GM19372 (cell line): ENCODE data around the gene FGFBP1.

Source experiments
- ATAC-seq: cut with Tn5 transposase; IDR thresholded peaks from one replicate; pipeline ENCODE4 v1.9.1; 2021; ENCODE audit warnings: mild to moderate bottlenecking, low read depth, moderate library complexity; ENCODE audit not compliant: unreplicated experiment

The FGFBP1 gene

DNA sequence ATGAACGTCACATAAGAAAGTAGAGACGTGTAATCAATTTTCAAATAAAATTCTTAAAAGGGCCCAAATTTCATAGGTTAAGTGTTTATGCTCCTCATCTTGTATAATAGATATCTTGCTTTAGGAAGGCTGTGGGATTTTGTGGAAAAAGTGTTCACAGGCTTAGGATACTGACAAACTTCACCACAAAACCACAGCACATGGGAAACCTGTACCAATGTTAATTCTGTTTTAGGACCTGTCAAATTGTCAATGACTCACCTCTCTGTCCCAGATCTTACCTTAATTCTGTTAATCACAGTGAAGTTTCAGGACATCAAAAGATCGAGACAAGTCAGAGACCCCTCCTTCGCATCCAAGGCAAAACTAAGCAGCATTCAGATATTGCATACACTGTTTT is 24.2 kb downstream of the FGFBP1 start:
- ATAC-seq, result no peak

DNA sequence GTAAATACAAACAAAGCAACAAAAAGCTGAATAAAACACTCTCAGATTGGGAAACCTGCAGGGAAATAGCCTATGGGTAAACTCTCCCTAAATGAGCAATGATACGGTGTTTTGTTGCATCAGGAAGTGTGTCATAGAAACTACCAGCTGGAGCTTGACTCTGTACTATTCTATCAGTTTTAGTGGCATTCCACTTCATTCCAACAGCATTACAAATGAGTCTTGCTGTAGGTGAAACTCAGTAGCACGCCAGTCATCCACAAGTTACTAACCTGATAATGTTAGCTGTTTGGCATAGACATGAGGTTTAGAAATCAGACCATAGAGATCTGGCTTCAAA is 24.9 kb downstream of the FGFBP1 start:
- no peak for ATAC-seq

GRCh38 chr4:15912961-15913630 is 25.4 kb downstream of the FGFBP1 start:
- no peak for ATAC-seq

DNA sequence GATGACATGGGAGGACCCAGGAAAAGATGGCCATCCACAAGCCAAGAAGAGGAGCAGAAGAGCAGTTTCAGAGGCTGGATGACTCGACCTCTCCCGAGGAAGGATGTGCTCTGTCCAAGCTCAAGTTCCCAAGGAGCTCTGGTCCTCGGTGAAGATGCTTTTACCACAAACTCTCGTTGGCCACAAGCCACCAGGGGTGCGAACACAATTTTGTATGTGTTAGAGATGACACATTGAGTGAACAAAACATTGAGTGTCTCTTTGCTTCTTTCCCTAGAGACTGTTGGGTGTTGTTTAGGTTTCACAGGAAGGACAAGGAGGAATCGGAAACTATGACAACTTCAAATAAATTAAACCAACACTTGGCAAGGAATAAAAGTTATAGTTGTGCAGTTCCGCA is 26.3 kb downstream of the FGFBP1 start:
- no peak for ATAC-seq

DNA sequence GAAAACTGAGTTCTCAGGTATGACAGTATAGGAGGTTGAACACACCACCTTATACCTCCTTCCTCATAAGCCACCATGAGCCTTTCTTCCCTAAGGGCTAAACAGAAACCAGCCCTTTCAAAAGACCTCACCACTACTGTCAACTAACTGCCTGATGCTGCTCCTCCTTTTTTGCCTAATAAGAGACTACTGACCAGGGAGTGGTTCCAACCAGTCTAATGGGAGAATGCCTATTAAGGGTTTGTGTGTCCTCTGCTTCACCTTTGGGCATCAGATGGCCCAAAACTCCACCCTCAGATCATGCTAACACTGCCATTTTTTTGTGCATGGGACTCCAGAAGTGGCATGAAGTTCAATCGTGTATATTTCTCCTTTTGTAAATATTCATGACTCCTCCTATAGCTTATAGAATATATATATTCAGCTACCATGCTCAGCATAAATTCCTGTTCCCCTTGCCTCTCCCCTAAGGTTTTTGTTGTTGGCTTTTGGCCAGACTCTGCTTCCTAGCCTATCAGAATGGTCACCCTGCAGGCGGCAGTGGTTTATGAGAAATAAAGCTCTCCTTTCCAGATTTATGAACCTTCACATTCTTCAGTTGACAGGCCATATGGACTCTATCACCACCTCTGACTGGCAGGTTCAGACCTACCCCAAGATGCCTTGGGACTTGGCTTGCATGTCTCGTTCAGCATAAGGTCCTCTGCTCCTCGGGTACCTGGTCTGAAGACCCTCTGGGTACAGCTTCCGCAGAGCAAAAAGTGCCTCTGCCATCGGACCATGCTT is 28.2 kb downstream of the FGFBP1 start:
- no peak for ATAC-seq

DNA sequence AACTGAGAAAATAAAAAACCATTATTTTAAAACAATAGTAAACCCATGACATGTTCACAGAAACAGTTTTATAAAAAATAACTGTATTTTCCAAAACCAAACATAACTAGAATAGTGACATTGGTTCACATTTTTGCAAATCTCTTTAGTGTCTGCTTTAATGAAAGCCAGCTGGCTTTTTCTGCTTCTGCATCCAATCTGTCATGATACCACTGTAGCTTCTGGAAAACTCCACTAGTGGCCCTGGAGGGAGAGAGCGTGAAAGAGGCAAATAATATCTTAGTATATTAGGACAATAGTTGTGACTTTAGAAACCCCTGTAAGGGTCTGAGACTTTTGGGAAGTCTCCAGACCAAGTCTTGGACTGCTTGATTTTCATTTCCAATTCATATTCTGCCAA is 31.1 kb downstream of the FGFBP1 start:
- no peak for ATAC-seq

GRCh38 chr4:15906020-15906443 is 32.5 kb downstream of the FGFBP1 start:
- no peak for ATAC-seq

DNA sequence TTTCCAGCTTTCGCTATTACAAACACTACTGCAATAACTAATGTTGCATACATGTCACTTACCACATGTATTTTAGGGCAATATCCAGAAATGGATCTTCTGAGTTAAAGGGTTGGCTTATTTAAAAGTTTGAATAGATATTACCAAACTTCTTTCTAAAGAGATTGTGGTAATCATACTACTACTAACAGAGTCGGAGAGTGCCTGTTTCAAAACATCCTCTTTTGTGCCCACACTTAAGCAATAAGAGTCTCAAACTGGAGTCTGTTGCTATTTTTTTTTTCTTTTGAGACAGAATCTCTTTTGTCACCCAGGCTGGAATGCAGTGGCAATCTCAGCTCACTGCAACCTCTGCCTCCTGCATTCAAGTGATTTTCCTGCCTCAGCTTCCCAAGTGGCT is 35.8 kb downstream of the FGFBP1 start:
- ATAC-seq, result no peak

DNA sequence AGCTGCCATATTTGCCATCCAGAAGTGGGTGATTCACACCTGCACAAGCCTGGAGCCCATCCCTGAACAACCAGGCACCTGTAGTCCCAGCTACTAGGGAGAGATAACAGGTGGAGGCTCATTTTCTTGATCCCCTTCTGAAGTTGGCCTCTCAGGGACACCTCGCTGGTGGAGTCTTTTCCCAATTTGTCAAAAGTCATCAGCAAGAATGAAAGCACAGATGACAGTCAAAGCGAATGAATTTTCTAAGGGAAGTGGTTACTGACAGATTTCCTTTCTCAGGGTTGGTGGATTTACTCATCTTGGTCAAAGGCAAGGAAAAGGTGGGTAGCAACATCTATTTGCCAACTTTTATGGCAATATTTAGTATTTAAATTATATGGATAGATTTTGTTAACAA is 36.5 kb downstream of the FGFBP1 start:
- no peak for ATAC-seq

DNA sequence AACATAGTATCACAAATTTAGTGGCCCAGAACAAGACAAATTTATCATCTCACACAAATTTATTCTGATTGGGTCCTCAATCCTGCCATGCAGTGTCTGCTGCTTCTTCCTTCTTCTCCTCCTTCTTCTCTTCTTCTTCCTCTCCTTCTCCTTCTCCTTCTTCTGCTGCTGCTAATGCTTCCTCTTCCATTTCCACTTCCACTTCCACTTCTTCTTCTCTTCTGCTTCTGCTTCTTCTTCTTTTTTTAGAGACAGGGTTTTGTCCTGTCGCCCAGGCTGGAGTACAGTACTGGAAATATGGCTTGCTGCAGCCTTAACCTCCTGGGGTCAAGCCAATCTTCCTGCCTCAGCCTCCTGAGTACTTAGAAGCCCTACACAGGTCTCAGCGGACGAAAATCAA is 37.5 kb downstream of the FGFBP1 start:
- ATAC-seq, result no peak

DNA sequence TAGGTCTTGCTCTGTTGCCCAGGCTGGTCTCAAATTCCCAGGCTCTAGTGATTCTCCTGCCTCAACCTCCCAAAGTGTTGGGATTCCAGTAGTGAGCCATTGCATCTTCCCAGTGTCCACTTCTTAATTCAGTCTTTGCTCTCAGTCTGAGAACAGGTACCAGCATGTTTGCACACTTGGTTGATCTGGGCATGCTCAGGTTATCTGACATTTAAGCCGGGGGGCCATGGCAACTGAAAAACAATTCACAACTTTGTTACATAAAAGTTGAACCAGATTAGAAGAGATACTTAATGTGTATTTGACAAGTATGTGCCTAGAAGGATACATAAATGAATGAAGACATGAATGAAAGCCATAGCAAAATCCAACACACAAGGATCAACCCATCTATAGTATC is 39.0 kb downstream of the FGFBP1 start:
- ATAC-seq, result no peak

DNA sequence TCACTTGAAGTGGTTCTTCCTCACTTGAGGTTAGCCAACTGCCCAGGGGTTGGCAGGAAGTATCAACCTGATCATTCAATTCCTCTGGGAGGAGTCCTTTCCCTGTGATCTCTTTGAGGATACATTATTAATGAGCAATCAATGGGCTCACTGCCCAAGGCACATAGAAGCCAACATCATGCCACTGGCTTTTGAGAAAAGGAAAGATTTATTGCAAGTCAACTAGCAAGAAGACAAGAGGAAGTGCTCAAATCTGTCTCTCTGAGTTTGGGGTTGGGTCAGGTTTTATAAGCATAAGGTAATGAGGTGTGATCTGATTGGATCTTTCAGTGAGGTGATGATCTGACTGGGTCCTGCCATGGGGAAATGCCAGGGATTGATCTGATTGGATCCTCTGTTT is 39.6 kb downstream of the FGFBP1 start:
- ATAC-seq, result no peak

- no peak for ATAC-seq
These were observed 41.0 kb downstream of the FGFBP1 start for GRCh38 chr4:15897577-15897976.

- ATAC-seq, result no peak
These were observed 43.3 kb downstream of the FGFBP1 start for GRCh38 chr4:15894921-15895916.

DNA sequence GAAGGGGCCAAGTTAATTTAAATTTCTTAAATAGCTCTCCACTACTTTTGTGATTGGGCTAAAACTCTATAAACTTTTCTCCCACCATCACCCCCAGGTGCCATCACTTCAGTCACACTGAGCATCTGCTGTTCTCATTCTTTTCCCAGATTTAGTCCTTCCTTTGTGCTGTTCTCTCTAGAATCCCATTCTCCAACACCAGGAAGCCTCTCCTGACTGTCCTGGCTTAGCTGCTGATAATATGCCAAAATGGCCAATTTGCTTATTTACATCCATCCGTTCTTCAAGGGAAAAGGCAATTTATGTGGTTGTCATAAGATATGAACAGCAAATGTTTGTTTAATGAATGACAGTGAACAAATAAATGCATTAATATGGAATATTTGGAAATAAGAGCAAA is 44.1 kb downstream of the FGFBP1 start:
- ATAC-seq, result no peak

DNA sequence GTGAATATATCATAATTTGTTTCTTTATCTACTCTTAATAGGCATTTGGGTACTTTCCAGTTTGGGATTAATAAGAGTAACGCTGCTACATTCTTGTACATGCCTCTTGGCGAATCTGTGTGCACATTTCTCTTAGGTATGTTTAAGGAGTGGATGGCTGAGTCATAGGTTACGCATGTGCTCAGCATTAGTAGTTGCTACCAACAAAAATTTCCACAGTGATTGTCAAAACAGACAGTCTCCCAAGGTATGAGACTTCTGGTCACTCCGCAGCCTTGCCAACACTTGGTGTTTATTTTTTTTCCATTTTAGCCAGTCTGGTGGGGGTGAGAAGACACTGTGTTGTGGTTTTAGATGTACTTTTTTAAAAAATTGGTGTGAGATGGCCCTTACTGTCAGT is 44.6 kb downstream of the FGFBP1 start:
- ATAC-seq, result no peak

- peak; percentile 48 for ATAC-seq
These were observed 47.2 kb downstream of the FGFBP1 start for GRCh38 chr4:15891312-15891711.

GRCh38 chr4:15890246-15890829 is 48.2 kb downstream of the FGFBP1 start:
- ATAC-seq, result peak; percentile 21

- ATAC-seq, result no peak
These were observed 50.0 kb downstream of the FGFBP1 start for GRCh38 chr4:15888515-15888914.
